K562 treated with DMSO at 1 percent for 48 hours (cell line): ENCODE data around the gene PTH. TPM values are rescaled to one million over a fixed set of nuclear protein-coding genes. Genes with fewer than 3 reads are reported as not detected.

Source experiments
- total RNA-seq: library from RNA; unstranded; fragments of 300-600 nt; gene quantifications from 2 replicates; pipeline ENCODE4 v1.2.3, GENCODE V29; 2022; ENCODE audit warnings: low replicate concordance; ENCODE audit errors: extremely low read depth

PTH gene
- total RNA-seq = not detected in 2 replicates

DNA sequence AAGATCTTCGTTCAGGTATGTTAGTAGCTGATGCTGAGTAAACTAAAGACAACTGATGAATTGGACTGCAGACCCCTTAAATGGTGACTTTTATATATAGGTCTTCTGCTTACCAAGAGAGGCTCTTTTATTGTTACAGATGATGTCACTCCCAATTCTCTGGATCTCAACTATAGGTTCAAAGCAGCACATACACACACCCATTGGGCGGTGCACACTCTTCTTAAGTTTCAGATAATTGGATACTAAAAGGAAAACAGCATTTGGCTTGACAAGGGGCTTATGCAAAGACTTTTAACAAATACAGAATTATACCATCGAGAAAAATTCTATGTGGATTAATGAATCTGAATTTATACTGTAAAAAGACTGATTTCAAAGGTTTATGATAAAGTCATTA lies at the start of gene PTH:
TSS of gene PTH (minus strand) at position 69 of the 400 bp plus-strand sequence. CDS start 3,142 bp downstream, outside the sequence.

DNA sequence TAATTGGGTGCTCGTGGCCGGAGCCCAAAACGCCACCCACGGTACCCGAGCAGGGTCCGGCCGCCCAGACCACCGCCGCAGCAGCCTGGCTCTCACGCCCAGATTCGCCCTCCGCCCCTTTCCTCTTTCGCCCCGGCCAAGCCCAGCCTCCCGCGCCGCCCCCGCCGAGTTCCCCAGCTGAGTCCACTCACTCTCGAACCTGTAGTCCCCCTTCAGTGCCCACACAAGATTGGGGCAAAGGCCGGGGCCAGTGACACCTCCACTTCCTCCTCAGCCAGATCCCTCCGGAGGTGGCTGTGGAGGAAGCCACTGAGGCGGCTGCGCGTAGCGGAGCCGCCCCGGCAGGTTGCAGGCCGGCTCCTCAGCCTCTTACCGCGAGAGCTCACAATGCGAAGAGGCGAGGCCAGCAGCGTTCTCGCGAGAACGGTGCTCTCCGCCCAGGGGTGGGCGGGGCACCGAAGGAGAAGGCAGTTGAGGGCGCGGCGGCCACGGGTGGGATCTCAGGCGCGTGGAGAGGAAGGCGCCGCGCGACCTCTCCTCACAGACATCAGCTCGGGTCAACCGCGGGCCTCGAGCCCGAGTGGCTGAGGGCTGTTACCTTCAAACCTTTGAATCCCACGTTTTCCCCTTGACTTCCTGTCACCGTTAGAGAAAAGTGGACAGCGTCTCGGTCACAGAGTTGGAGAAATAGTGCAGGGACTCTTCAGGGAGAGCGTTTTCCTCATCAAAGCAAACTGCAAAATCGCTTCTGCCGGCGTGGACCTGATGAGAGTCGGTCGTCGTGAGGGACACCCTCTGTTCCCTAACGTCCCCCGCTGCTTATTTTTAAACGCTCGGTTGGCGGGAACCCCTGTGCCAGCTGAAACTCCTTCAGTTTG lies 32.7 kb downstream of the PTH start, which contains the start of gene BTBD10:
TSS of gene BTBD10 (minus strand) at position 322 of the 878 bp plus-strand sequence. CDS start 18,098 bp downstream, outside the sequence.

Other genes starting within 250 kb of the PTH start
- not detected in 2 replicates for gene BMAL1, start 218.2 kb downstream of the PTH start, total RNA-seq
- gene BTBD10, start 32.8 kb downstream of the PTH start, total RNA-seq = not detected in 2 replicates
- not detected in 2 replicates for gene FAR1, start 172.7 kb upstream of the PTH start, total RNA-seq